ENCODE data around the gene FAM240A. TPM values are rescaled to one million over a fixed set of nuclear protein-coding genes. Genes with fewer than 3 reads are reported as not detected.

FAM240A gene
- total and polyA plus RNA-seq, 2 donors = 0.05 to 0.37 TPM

DNA sequence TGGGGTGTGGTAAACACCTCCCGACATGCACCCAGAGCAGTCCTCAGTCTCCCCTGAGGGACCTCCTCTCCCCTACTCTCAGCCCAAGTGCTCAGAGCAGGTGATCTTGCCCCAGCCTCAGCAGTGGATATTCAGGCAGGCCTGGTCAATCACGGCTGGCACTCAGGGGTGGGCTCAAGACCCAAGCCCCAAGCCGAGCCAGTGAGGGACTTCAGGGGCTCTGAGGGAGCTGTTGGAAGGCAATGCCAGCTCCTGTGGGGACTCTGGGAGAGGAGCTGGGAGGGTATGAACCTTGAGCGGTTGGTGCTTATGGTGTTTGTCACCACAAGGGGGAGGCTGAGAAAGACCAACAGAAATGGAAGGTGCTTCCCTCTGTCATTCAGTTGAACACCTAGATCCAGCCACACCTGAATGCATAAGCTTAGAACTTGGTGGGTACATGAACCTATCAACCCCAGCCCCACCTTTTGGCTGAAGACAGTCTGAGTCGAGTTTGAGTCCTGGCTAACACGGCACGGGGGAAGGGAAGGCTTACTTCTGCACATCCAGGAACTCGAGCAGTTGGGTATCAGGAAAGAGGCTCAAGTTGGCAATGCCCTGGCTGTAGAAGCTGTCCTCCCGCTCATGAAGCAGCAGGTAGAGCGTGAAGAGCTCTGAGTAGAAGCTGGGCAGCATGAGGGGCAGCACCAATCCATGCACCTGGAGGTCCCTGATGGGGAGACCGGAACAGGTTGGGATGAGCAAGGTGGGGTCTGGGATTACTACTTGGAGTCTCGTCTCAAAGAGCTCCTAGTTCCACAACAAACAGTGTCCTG is 61.9 kb downstream of the FAM240A start:
- 97% methylated on average over 12 of the region's 12 CpGs for WGBS
- no peak overlapping the region for H3K4me3 ChIP-seq (ENCODE audit: low read length in 2 of 2)
- DNase-seq (ENCODE audit: low read depth in 6 of 9, low spot score in 9 of 9) = no peak
- H3K27ac ChIP-seq (ENCODE audit: low read depth in 1 of 2, low read length in 1 of 2) = no peak overlapping the region
- no peaks in the 10 kb centered on the region for H3K36me3 ChIP-seq (ENCODE audit: control insufficient read depth in 2 of 2, insufficient read depth in 2 of 2, low read length in 1 of 2)
- no peaks in the 10 kb centered on the region for H3K27me3 ChIP-seq (ENCODE audit: control insufficient read depth in 2 of 2, insufficient read depth in 1 of 2, low read length in 1 of 2)
- H3K9me3 ChIP-seq (ENCODE audit: control insufficient read depth in 2 of 2, insufficient read depth in 1 of 2, low read length in 1 of 2) = no peaks in the 10 kb centered on the region
- no peaks in the 10 kb centered on the region for H3K4me1 ChIP-seq (ENCODE audit: control insufficient read depth in 2 of 2, insufficient read depth in 2 of 2, low read length in 2 of 2)

DNA sequence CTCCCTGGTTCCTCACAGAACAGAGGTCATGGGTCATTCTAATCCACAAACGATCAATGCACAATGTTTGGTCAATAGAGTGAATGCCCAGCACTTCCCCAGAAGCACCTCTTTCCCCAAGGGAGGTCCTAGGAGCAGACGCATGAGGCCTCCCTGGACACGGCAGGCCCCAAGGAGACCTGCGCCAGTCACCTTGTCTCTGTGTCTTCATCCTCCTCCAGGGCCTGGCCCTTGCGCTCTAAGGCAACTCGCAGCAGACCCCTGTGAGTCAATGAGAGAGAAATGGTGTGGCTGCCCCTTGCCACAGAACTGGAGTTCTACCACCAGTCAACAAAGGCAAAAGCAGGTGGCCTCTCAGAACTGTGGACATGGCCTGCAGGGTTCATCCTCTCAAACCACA is 63.1 kb downstream of the FAM240A start:
- H3K27me3 ChIP-seq (ENCODE audit: control insufficient read depth in 2 of 2, insufficient read depth in 1 of 2, low read length in 1 of 2) = peaks cover 0 to 2% of the 10 kb centered on the region in 2 donors
- WGBS = 98% methylated on average over 6 of the region's 6 CpGs
- H3K4me1 ChIP-seq (ENCODE audit: control insufficient read depth in 2 of 2, insufficient read depth in 2 of 2, low read length in 2 of 2) = no peaks in the 10 kb centered on the region
- no peaks in the 10 kb centered on the region for H3K9me3 ChIP-seq (ENCODE audit: control insufficient read depth in 2 of 2, insufficient read depth in 1 of 2, low read length in 1 of 2)
- H3K36me3 ChIP-seq (ENCODE audit: control insufficient read depth in 2 of 2, insufficient read depth in 2 of 2, low read length in 1 of 2) = no peaks in the 10 kb centered on the region
- no peak overlapping the region for H3K27ac ChIP-seq (ENCODE audit: low read depth in 1 of 2, low read length in 1 of 2)
- no peak for DNase-seq (ENCODE audit: low read depth in 6 of 9, low spot score in 9 of 9)
- H3K4me3 ChIP-seq (ENCODE audit: low read length in 2 of 2) = no peak overlapping the region

Other genes starting within 250 kb of the FAM240A start
- gene CCR5, start 241.6 kb upstream of the FAM240A start, total RNA-seq = 1.2 TPM
- 5.2 TPM for gene CCR5, start 241.6 kb upstream of the FAM240A start, polyA plus RNA-seq
- gene CCRL2, start 205.3 kb upstream of the FAM240A start, total RNA-seq = 10.1 TPM
- 19.1 TPM for gene CCRL2, start 205.3 kb upstream of the FAM240A start, polyA plus RNA-seq
- 44.2 TPM for gene LTF, start 147.6 kb upstream of the FAM240A start, total RNA-seq
- 64.3 TPM for gene LTF, start 147.6 kb upstream of the FAM240A start, polyA plus RNA-seq
- not detected for gene RTP3, start 114.5 kb upstream of the FAM240A start, total RNA-seq
- 0.07 TPM for gene RTP3, start 114.5 kb upstream of the FAM240A start, polyA plus RNA-seq
- 2.5 TPM for gene LRRC2, start 46.2 kb upstream of the FAM240A start, total RNA-seq
- 2.4 TPM for gene LRRC2, start 46.2 kb upstream of the FAM240A start, polyA plus RNA-seq
- 4.3 TPM for gene ALS2CL, start 81.2 kb downstream of the FAM240A start, total RNA-seq
- 22.4 TPM for gene ALS2CL, start 81.2 kb downstream of the FAM240A start, polyA plus RNA-seq
- gene TMIE, start 88.9 kb downstream of the FAM240A start, total RNA-seq = 0.85 TPM
- 0.57 TPM for gene TMIE, start 88.9 kb downstream of the FAM240A start, polyA plus RNA-seq
- 0.05 TPM for gene PRSS50, start 105.3 kb downstream of the FAM240A start, total RNA-seq
- gene PRSS50, start 105.3 kb downstream of the FAM240A start, polyA plus RNA-seq = 0.27 TPM